ENCODE measurements around the gene DHX29. TPM values are rescaled to one million over a fixed set of nuclear protein-coding genes. Genes with fewer than 3 reads are reported as not detected.

Gene DHX29
- total RNA-seq, 1 donor from 2014 or later, result 20.0 TPM

DNA sequence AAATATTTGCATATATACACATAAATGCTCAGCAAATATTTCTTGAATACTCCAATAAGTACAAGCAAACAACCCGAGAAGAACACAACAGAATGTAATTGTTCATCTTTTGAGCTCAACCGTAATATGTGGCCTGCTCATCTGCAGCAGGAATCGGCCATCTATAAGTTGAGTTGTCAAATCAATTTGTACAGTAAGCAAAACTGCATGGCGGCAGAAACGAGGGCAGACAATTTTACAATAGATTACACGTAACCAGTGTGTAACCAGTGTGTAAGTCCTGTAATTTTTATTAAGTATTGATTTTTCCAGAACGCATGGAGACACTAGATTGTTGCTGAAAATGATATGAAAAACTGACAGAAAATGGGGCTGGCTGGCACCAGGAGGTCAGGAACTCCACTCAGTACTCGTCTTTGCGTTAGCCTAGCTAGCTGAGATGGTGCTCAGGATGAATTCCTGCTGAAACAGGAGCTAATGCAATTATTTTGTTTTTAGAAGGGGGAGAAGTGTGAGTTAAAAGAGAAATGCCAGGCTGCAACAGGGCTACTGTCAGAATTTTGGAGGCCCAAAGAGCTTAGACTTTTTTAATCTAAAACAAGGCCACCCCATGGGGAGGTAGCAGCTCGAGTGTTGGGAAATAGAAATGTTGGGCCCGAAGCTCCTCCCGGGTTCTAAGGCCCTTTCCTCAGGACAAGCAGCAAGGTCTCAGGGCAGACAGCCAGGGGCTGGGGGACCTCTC is 682 bp downstream of the DHX29 start:
- Mint-ChIP-seq H3K36me3 (ENCODE audit: low read depth) (peaks cover 31% of the 10 kb centered on the region), H3K9me3 (peaks cover 4% of the 10 kb centered on the region), H3K4me1 (ENCODE audit: low read depth) (peaks cover 20% of the 10 kb centered on the region), H3K27ac (no peak overlapping the region), H3K4me3 (ENCODE audit: low read depth) (no peak overlapping the region), H3K27me3 (ENCODE audit: low read depth) (no peaks in the 10 kb centered on the region)
- intact Hi-C loops (cut with micrococcal nuclease), result loop anchor here (5.0 kb wide), 1 partner anchor 75 kb away; the partner anchor contains the start of gene CCNO
- no peak for DNase-seq (ENCODE audit: low spot score)

DNA sequence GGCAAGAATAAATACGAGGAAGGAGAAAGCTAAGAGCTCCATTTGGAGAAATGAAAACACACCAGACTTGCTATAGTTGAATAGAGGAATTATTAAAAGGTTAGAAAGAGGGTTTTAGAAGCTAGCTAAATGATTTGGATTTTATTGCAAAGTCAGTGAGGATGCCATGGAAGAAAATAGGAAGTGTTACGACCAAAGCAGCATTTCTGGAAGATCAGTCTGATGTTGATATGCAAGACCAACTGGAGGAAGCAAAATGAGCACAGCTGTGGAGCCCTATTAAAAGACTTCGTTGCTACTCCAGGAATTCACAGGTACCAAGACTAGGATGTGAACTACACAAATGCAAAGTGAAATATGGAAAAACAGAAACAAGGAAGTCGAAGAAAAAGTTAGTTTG is 2.1 kb downstream of the DHX29 start:
- no peak for DNase-seq (ENCODE audit: low spot score)
- intact Hi-C loops (cut with micrococcal nuclease), result loop anchor here (5.0 kb wide), 1 partner anchor 73 kb away; the partner anchor contains the start of gene CCNO
- H3K4me3 Mint-ChIP-seq (ENCODE audit: low read depth), result no peak overlapping the region
- H3K27ac Mint-ChIP-seq, result no peak overlapping the region
- peaks cover 8% of the 10 kb centered on the region for H3K9me3 Mint-ChIP-seq
- H3K27me3 Mint-ChIP-seq (ENCODE audit: low read depth), result no peaks in the 10 kb centered on the region
- H3K4me1 Mint-ChIP-seq (ENCODE audit: low read depth), result peaks cover 12% of the 10 kb centered on the region
- H3K36me3 Mint-ChIP-seq (ENCODE audit: low read depth), result peaks cover 28% of the 10 kb centered on the region

DNA sequence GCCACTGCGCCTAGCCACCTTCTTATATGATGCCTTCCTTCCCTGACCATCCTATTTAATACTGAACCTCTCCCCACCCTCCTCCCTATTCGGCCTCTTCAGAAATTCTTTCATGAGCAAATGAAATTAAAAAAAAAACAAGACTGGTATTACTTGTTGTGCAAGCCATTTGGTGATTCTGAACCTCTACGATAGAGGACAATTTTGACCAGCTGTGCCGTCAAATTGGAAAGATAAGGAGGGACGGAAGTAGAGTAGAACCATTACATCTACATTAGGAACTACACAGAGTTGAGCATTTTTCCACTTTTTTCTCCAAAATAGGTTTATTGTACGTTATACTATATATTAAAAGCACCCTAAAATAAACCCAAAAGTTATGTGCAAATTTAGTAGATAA is 2.9 kb downstream of the DHX29 start:
- no peaks in the 10 kb centered on the region for H3K27me3 Mint-ChIP-seq (ENCODE audit: low read depth)
- intact Hi-C loops (cut with micrococcal nuclease), result no loop called here
- H3K4me3 Mint-ChIP-seq (ENCODE audit: low read depth), result no peak overlapping the region
- no peak overlapping the region for H3K27ac Mint-ChIP-seq
- DNase-seq (ENCODE audit: low spot score), result no peak
- H3K36me3 Mint-ChIP-seq (ENCODE audit: low read depth), result peaks cover 30% of the 10 kb centered on the region
- peaks cover 12% of the 10 kb centered on the region for H3K4me1 Mint-ChIP-seq (ENCODE audit: low read depth)
- peaks cover 8% of the 10 kb centered on the region for H3K9me3 Mint-ChIP-seq

DNA sequence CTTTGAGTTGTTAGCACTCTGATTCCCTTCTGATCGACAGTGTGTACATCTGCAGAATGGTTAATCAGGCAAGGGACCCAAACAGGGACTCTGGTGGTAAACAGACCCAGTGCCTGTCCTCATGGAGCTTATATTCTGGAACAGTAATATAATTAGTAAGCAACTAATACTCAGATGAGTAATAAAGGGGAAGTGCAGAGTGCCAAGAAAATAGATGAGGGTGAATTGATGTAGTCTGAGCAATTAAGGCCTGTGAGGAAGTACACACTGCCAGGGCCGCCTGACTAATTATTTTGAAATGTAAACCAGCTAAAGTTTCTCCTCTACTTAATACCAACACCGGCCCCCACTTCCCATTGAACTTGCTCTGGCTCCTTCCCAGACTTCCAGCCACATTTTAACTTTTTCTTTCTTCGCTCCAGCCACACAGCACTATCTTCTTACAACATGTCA is 4.2 kb downstream of the DHX29 start:
- DNase-seq (ENCODE audit: low spot score), result no peak
- Mint-ChIP-seq H3K36me3 (ENCODE audit: low read depth) (peaks cover 36% of the 10 kb centered on the region), H3K27me3 (ENCODE audit: low read depth) (no peaks in the 10 kb centered on the region), H3K4me3 (ENCODE audit: low read depth) (no peak overlapping the region), H3K4me1 (ENCODE audit: low read depth) (peaks cover 12% of the 10 kb centered on the region), H3K9me3 (peaks cover 8% of the 10 kb centered on the region), H3K27ac (no peak overlapping the region)
- intact Hi-C loops (cut with micrococcal nuclease), result no loop called here

DNA sequence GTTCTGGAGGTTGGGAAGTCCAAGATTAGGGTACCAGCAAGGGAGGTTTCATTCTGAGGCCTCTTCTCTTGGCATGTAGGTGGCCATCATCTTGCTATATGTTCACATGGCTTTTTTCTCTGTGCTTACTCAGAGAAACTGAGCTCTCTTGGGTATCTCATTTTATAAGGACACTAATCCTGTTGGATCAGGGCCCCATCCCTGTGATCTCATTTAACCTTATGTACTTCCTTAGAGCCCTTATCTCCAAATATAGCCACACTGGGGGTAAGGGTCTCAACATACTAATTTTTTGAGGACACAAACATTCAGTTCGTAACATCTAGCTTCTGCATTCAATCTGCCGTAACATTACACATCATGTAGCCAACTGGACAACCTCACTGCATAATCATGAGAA is 6.6 kb downstream of the DHX29 start:
- Mint-ChIP-seq H3K27me3 (ENCODE audit: low read depth) (no peaks in the 10 kb centered on the region), H3K4me1 (ENCODE audit: low read depth) (peaks cover 14% of the 10 kb centered on the region), H3K4me3 (ENCODE audit: low read depth) (no peak overlapping the region), H3K36me3 (ENCODE audit: low read depth) (peaks cover 58% of the 10 kb centered on the region), H3K27ac (no peak overlapping the region), H3K9me3 (peaks cover 8% of the 10 kb centered on the region)
- intact Hi-C loops (cut with micrococcal nuclease), result no loop called here
- DNase-seq (ENCODE audit: low spot score), result no peak

DNA sequence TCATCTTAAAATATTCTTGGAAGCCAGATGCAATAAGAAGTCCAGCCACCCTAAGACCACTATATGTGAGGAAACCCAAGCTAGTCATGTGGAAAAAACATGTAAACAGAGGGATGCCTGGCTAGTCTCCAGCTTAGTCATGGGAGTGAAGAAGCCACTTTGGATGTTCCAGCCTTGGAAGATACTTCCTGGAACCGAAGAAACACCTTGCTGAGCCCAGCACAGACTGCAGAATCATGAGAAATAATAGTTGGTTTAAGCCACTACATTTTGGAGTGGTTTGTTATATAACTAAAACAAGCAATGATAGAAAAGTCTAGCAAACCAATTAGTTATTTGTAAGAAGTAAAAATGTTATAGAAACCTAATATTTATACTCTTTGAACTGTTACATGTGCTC is 12.6 kb downstream of the DHX29 start:
- no peaks in the 10 kb centered on the region for H3K27me3 Mint-ChIP-seq (ENCODE audit: low read depth)
- H3K36me3 Mint-ChIP-seq (ENCODE audit: low read depth), result peaks cover 81% of the 10 kb centered on the region
- DNase-seq (ENCODE audit: low spot score), result no peak
- H3K4me3 Mint-ChIP-seq (ENCODE audit: low read depth), result no peak overlapping the region
- H3K9me3 Mint-ChIP-seq, result no peaks in the 10 kb centered on the region
- peaks cover 2% of the 10 kb centered on the region for H3K4me1 Mint-ChIP-seq (ENCODE audit: low read depth)
- no peak overlapping the region for H3K27ac Mint-ChIP-seq
- intact Hi-C loops (cut with micrococcal nuclease), result no loop called here

DNA sequence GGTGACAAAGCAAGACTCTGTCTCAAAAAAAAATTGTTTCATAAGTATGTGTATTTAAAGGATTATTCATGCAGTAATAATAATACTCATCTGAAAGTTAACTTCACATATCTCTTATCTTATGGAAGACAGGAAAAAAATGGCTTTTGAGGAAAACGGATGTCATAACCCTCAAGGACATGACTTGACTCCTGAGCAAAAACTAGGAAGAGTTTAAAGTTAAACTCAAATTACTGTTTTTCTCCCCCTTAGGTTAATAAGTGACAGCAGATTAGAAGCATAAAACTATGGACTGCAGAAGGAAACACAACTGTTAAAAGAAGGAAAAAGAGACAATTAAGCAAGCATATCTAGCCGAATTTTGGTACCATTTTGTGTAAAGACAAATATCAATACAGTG is 16.5 kb downstream of the DHX29 start:
- Mint-ChIP-seq H3K27me3 (ENCODE audit: low read depth) (no peaks in the 10 kb centered on the region), H3K4me3 (ENCODE audit: low read depth) (no peak overlapping the region), H3K9me3 (no peaks in the 10 kb centered on the region), H3K27ac (no peak overlapping the region), H3K4me1 (ENCODE audit: low read depth) (no peaks in the 10 kb centered on the region), H3K36me3 (ENCODE audit: low read depth) (peaks cover 70% of the 10 kb centered on the region)
- no peak for DNase-seq (ENCODE audit: low spot score)
- intact Hi-C loops (cut with micrococcal nuclease), result no loop called here

DNA sequence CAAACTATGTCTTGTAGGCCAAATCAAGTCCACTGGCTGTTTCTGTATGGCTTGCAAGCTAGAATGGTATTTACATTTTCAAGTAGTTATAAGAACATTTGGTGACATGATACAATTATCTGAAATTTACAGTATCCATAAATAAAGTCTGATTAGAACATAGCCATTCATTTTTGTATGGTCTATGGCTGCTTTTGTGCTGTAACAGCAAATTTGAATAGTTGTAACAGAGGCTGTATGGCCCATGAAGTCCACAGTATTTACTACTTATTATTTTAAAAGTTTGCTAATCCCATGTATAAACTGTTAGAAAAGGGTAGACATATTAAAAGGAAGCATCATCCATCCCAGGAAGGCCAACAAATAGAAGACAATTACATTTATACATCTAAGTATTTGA is 17.7 kb downstream of the DHX29 start:
- no peak for DNase-seq (ENCODE audit: low spot score)
- peaks cover 68% of the 10 kb centered on the region for H3K36me3 Mint-ChIP-seq (ENCODE audit: low read depth)
- H3K4me1 Mint-ChIP-seq (ENCODE audit: low read depth), result no peaks in the 10 kb centered on the region
- H3K27ac Mint-ChIP-seq, result no peak overlapping the region
- H3K27me3 Mint-ChIP-seq (ENCODE audit: low read depth), result no peaks in the 10 kb centered on the region
- intact Hi-C loops (cut with micrococcal nuclease), result no loop called here
- no peak overlapping the region for H3K4me3 Mint-ChIP-seq (ENCODE audit: low read depth)
- H3K9me3 Mint-ChIP-seq, result no peaks in the 10 kb centered on the region

DNA sequence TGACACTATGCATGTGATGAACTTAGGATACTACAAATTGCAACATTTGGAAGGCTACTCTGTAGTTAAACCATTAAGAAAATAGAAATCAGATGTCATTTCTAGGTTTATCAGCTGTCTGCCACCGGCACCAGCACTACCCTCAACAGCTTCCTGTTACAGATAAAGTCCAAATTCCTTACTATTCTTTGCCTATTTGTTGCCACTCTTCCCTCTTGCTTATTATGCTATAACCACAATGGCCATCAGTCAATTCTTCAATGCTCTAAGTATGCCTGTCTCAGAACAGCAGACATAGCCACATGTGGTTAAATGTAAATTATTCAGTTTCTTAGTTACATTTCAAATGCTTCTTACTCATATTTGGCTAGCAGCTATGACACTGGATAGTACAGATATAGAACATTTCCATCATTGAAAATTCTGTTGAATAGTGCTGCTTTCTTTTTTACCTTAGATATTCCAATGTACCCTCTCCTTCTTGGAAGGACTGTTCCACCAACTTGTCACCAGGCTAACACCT is 21.0 kb downstream of the DHX29 start:
- DNase-seq (ENCODE audit: low spot score), result no peak
- Mint-ChIP-seq H3K27ac (no peak overlapping the region), H3K36me3 (ENCODE audit: low read depth) (peaks cover 59% of the 10 kb centered on the region), H3K4me1 (ENCODE audit: low read depth) (no peaks in the 10 kb centered on the region), H3K27me3 (ENCODE audit: low read depth) (no peaks in the 10 kb centered on the region), H3K4me3 (ENCODE audit: low read depth) (no peak overlapping the region), H3K9me3 (no peaks in the 10 kb centered on the region)
- intact Hi-C loops (cut with micrococcal nuclease), result no loop called here

DNA sequence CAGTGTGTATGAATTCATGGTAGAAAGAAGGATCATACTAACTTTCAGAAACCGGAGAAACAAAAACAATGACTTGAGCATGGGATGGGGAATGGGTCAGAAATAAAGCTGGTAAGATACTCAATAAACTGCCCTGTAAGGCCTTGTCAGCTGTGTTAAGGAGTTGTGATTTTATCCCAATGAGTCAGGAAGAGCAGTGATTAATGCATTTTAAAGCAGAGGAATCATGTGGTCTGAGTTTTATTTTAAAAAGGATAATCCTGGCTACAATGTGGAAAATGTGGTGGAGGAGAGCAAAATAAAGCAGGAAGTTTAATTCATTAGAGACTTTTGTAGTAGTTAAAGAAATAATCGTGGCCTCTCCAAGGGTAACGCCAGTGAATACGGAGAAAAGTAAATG is 28.7 kb downstream of the DHX29 start:
- no peaks in the 10 kb centered on the region for H3K9me3 Mint-ChIP-seq
- no peak overlapping the region for H3K27ac Mint-ChIP-seq
- peaks cover 2% of the 10 kb centered on the region for H3K4me1 Mint-ChIP-seq (ENCODE audit: low read depth)
- no peaks in the 10 kb centered on the region for H3K27me3 Mint-ChIP-seq (ENCODE audit: low read depth)
- no peak for DNase-seq (ENCODE audit: low spot score)
- no peak overlapping the region for H3K4me3 Mint-ChIP-seq (ENCODE audit: low read depth)
- intact Hi-C loops (cut with micrococcal nuclease), result no loop called here
- H3K36me3 Mint-ChIP-seq (ENCODE audit: low read depth), result peaks cover 65% of the 10 kb centered on the region

DNA sequence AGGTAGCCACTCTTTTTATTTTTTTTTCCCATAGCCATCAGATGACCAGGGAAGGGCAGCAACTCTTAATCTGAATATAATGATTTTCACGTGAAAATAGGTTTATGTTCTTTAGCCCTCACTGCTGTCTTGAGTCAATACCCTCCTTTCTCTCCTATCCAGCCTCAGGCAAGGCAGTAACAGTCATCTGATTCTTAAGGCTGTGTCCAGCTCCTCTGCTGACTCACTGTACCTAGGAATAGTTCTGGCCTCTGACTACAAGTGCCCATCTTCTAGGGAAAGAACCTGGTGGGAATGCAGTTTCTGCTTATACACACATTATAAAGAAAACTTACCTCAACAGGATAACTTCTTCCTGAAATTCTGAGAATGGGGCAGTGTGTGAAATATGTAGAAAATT is 30.7 kb downstream of the DHX29 start:
- Mint-ChIP-seq H3K4me1 (ENCODE audit: low read depth) (peaks cover 2% of the 10 kb centered on the region), H3K27ac (no peak overlapping the region), H3K27me3 (ENCODE audit: low read depth) (no peaks in the 10 kb centered on the region), H3K9me3 (no peaks in the 10 kb centered on the region), H3K4me3 (ENCODE audit: low read depth) (no peak overlapping the region), H3K36me3 (ENCODE audit: low read depth) (peaks cover 62% of the 10 kb centered on the region)
- intact Hi-C loops (cut with micrococcal nuclease), result no loop called here
- no peak for DNase-seq (ENCODE audit: low spot score)

DNA sequence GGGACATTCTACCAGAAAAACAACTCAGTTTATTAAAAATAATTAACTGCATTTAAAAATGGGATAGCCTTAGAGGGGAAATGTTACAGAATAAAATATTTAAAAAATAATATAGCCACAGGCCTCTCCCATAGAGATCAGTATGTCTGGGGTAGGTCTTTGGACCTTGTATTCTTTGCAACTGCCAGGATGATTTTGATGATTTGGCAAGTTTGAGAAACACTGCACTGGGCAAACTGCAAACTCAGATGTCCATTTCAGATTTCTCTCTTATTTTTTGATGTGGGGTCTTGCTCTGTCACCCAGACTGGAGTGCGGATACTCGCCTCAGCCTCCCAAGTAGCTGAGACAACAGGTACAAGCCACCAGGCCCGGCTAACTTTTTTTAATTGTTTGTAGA is 49.2 kb downstream of the DHX29 start:
- intact Hi-C loops (cut with micrococcal nuclease), result no loop called here
- Mint-ChIP-seq H3K9me3 (no peaks in the 10 kb centered on the region), H3K4me1 (ENCODE audit: low read depth) (no peaks in the 10 kb centered on the region), H3K27ac (no peak overlapping the region), H3K36me3 (ENCODE audit: low read depth) (peaks cover 53% of the 10 kb centered on the region), H3K27me3 (ENCODE audit: low read depth) (no peaks in the 10 kb centered on the region), H3K4me3 (ENCODE audit: low read depth) (no peak overlapping the region)
- no peak for DNase-seq (ENCODE audit: low spot score)

DNA sequence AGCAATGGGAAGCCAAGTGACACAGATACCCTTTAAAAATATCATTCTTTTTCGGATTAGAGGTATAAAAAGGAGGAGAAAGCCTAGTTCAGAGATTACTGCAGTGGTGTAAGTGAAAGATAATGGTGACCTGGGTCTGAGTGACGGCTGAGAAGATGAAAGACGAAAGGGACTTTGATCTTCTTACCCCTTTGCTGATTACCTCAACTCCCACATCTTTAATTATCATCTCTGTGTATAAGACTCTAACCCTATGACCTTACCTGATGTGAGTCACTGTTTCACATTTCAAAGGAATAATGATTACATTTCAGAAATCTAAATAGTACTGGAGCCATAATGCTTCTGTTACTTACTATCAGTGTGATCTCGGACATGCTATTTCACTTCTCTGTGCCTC is 52.7 kb downstream of the DHX29 start:
- no peak overlapping the region for H3K27ac Mint-ChIP-seq
- no peaks in the 10 kb centered on the region for H3K9me3 Mint-ChIP-seq
- intact Hi-C loops (cut with micrococcal nuclease), result no loop called here
- H3K36me3 Mint-ChIP-seq (ENCODE audit: low read depth), result peaks cover 33% of the 10 kb centered on the region
- DNase-seq (ENCODE audit: low spot score), result no peak
- H3K27me3 Mint-ChIP-seq (ENCODE audit: low read depth), result no peaks in the 10 kb centered on the region
- H3K4me1 Mint-ChIP-seq (ENCODE audit: low read depth), result no peaks in the 10 kb centered on the region
- H3K4me3 Mint-ChIP-seq (ENCODE audit: low read depth), result no peak overlapping the region

Data from activated T-helper 2 cell treated with anti-CD3 and anti-CD28 coated beads, Interferon-gamma antibody, Interleukin-2, Interleukin-4, amounts not matched to agents 10 μg/mL and 5 μg/mL and 100 μg/mL, durations not matched to agents 14 hours and 24 hours and 36 hours (primary cell).